ENCODE measurements around the gene DOP1A.
A peak's percentile ranks its signal among the peaks of the same experiment; 100 is the strongest.

The DOP1A gene, protein sequence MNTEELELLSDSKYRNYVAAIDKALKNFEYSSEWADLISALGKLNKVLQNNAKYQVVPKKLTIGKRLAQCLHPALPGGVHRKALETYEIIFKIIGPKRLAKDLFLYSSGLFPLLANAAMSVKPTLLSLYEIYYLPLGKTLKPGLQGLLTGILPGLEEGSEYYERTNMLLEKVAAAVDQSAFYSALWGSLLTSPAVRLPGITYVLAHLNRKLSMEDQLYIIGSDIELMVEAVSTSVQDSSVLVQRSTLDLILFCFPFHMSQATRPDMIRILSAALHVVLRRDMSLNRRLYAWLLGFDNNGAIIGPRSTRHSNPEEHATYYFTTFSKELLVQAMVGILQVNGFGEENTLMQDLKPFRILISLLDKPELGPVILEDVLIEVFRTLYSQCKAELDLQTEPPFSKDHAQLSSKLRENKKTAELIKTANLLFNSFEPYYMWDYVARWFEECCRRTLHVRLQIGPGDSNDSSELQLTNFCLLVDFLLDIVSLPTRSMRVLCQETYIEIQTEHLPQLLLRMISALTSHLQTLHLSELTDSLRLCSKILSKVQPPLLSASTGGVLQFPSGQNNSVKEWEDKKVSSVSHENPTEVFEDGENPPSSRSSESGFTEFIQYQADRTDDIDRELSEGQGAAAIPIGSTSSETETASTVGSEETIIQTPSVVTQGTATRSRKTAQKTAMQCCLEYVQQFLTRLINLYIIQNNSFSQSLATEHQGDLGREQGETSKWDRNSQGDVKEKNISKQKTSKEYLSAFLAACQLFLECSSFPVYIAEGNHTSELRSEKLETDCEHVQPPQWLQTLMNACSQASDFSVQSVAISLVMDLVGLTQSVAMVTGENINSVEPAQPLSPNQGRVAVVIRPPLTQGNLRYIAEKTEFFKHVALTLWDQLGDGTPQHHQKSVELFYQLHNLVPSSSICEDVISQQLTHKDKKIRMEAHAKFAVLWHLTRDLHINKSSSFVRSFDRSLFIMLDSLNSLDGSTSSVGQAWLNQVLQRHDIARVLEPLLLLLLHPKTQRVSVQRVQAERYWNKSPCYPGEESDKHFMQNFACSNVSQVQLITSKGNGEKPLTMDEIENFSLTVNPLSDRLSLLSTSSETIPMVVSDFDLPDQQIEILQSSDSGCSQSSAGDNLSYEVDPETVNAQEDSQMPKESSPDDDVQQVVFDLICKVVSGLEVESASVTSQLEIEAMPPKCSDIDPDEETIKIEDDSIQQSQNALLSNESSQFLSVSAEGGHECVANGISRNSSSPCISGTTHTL (N-terminal part only)

GRCh38 chr6:83067448-83068439, at the start of gene DOP1A:
TSS of gene DOP1A (plus strand) at chr6:83067671. CDS start at chr6:83096978, 29,307 bp downstream.
- TF ChIP-seq EZH2 (IDR thresholded peaks at IDR 0.05; ENCODE audit: borderline replicate concordance, low read length): no peak
- TF ChIP-seq, protein P1, sequence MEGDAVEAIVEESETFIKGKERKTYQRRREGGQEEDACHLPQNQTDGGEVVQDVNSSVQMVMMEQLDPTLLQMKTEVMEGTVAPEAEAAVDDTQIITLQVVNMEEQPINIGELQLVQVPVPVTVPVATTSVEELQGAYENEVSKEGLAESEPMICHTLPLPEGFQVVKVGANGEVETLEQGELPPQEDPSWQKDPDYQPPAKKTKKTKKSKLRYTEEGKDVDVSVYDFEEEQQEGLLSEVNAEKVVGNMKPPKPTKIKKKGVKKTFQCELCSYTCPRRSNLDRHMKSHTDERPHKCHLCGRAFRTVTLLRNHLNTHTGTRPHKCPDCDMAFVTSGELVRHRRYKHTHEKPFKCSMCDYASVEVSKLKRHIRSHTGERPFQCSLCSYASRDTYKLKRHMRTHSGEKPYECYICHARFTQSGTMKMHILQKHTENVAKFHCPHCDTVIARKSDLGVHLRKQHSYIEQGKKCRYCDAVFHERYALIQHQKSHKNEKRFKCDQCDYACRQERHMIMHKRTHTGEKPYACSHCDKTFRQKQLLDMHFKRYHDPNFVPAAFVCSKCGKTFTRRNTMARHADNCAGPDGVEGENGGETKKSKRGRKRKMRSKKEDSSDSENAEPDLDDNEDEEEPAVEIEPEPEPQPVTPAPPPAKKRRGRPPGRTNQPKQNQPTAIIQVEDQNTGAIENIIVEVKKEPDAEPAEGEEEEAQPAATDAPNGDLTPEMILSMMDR (IDR thresholded peaks at IDR 0.05; ENCODE audit: low read length): peak; percentile 94
- peaks cover 60% of the 10 kb centered on the region for H3K79me2 ChIP-seq (ENCODE audit: insufficient read depth, low read length)

DNA sequence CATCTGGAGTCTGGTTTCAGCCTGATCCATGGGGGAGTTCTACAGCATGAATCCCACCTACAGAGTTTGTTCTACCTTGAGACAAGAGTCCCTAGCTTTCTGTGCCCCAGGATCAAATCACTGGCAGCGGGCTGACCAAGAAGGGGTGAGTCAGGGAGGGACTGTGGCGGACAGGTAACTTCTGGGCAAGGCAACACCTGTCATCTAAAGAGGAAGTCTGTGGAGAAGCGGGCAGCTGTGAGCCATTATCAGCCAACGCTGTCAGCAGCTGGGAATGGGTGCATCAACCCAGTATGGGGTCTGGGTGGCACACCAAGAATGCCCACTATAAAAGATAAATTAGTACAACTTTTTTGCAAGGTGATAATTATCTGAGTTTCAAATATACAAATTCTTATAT, 47.7 kb upstream of the DOP1A start:
- Histone ChIP-seq H3K9me2 (ENCODE audit: low read depth, low read length) (no peaks in the 10 kb centered on the region), H3K4me3 (ENCODE audit: low read depth, low read length, poor library complexity, severe bottlenecking) (no peak overlapping the region), H3F3A (ENCODE audit: insufficient read depth, low read length) (no peaks in the 10 kb centered on the region), H3K9ac (ENCODE audit: low read length) (no peak overlapping the region), H2AFZ (ENCODE audit: low read length) (no peak overlapping the region), H3K9me3 (ENCODE audit: low read length) (no peaks in the 10 kb centered on the region), H3K36me3 (ENCODE audit: insufficient read depth, low read length) (peaks cover 56% of the 10 kb centered on the region), H4K20me1 (ENCODE audit: insufficient read depth, low read length) (no peaks in the 10 kb centered on the region), H3K4me1 (ENCODE audit: insufficient read depth, low read length, severe bottlenecking) (no peaks in the 10 kb centered on the region), H3K27me3 (ENCODE audit: insufficient read depth, low read length) (no peaks in the 10 kb centered on the region), H3K4me2 (ENCODE audit: low read length) (no peak overlapping the region), H3K27ac (ENCODE audit: low read depth, low read length, poor library complexity, severe bottlenecking) (no peak overlapping the region), H3K79me2 (ENCODE audit: insufficient read depth, low read length) (no peaks in the 10 kb centered on the region)
- no peak for TF ChIP-seq EZH2 (IDR thresholded peaks at IDR 0.05; ENCODE audit: borderline replicate concordance, low read length)
- TF ChIP-seq, protein P1 (IDR thresholded peaks at IDR 0.05; ENCODE audit: low read length): no peak

More at GRCh38 chr6:83067448-83068439, at the start of gene DOP1A:
- no peaks in the 10 kb centered on the region for H3K9me3 ChIP-seq (ENCODE audit: low read length)
- peak within 1 kb of the TSS; percentile 92 for H3K9ac ChIP-seq (ENCODE audit: low read length)
- no peaks in the 10 kb centered on the region for H3K9me2 ChIP-seq (ENCODE audit: low read depth, low read length)
- peak within 1 kb of the TSS; percentile 93 for H3K4me2 ChIP-seq (ENCODE audit: low read length)
- H3K27ac ChIP-seq (ENCODE audit: low read depth, low read length, poor library complexity, severe bottlenecking): peak within 1 kb of the TSS; percentile 87
- H3K36me3 ChIP-seq (ENCODE audit: insufficient read depth, low read length): no peaks in the 10 kb centered on the region
- H3K27me3 ChIP-seq (ENCODE audit: insufficient read depth, low read length): no peaks in the 10 kb centered on the region
- H2AFZ ChIP-seq (ENCODE audit: low read length): no peak within 1 kb of the TSS
- H3K4me3 ChIP-seq (ENCODE audit: low read depth, low read length, poor library complexity, severe bottlenecking): peak within 1 kb of the TSS; percentile 87
- H4K20me1 ChIP-seq (ENCODE audit: insufficient read depth, low read length): no peaks in the 10 kb centered on the region
- H3F3A ChIP-seq (ENCODE audit: insufficient read depth, low read length): no peaks in the 10 kb centered on the region
- peaks cover 74% of the 10 kb centered on the region for H3K4me1 ChIP-seq (ENCODE audit: insufficient read depth, low read length, severe bottlenecking)
